NT2/D1 (cell line): ENCODE measurements around the gene SLC10A3.

Experiments used
- DNase-seq: peaks from one replicate; pipeline ENCODE4 v3.0.0-alpha.2; 2011; ENCODE audit warnings: low read depth, low spot score
- H3K27me3 ChIP-seq: 2 replicates; pipeline ENCODE4 v1.6.0; 2011; ENCODE audit warnings: mild to moderate bottlenecking; ENCODE audit not compliant: insufficient read length, insufficient read depth
- H3K36me3 ChIP-seq: 2 replicates; pipeline ENCODE4 v1.6.1; 2011; ENCODE audit warnings: mild to moderate bottlenecking, low read length, mixed read lengths; ENCODE audit not compliant: insufficient read depth, insufficient read length
- H3K4me1 ChIP-seq: 2 replicates; pipeline ENCODE4 v1.5.1; 2011; ENCODE audit not compliant: insufficient read depth, insufficient read length
- H3K4me3 ChIP-seq: 2 replicates; pipeline ENCODE4 v1.5.1; 2011; ENCODE audit warnings: low read depth; ENCODE audit not compliant: insufficient read length
- H3K9ac ChIP-seq: 2 replicates; pipeline ENCODE4 v1.6.0; 2011; ENCODE audit warnings: low read depth; ENCODE audit not compliant: insufficient read length
- H3K9me3 ChIP-seq: 2 replicates; pipeline ENCODE4 v1.5.1; 2011; ENCODE audit warnings: mild to moderate bottlenecking, low read length; ENCODE audit not compliant: insufficient read depth
- SUZ12 ChIP-seq: IDR thresholded peaks from 2 replicates; pipeline ENCODE4 v1.6.1; 2011; ENCODE audit not compliant: insufficient read length, insufficient read depth; ENCODE audit errors: extremely low read depth
- YY1 ChIP-seq: IDR thresholded peaks from 2 replicates; pipeline ENCODE4 v1.6.1; 2011; ENCODE audit not compliant: insufficient read length, insufficient read depth
- ZNF274 ChIP-seq: IDR thresholded peaks from 2 replicates; pipeline ENCODE4 v1.6.1; 2011; ENCODE audit warnings: mild to moderate bottlenecking, low read depth, low read length

Gene SLC10A3

DNA sequence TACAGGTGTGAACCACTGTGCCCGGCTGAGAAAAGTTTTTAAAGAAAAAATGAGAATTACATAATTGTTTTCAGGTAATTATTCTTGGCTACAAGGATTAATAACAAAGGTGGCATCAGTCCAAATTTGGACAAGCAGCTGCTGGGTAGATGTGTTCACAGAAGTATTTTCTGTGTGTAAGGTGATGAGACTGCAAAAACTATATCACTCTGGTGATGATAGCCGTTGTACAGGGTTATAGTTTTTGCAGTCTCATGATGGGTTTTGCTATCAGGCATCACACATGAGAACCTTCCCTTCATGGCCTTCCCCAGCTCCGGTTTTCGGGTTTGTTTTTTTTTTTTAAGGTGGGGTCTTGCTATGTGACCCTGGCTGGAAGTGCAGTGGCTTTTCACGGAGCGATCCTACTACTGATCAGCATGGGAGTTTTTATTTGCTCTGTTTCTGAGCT is 5.1 kb upstream of the SLC10A3 start:
- TF ChIP-seq SUZ12 (no peak), ZNF274 (no peak), YY1 (no peak)
- Histone ChIP-seq H3K4me3 (no peak overlapping the region), H3K4me1 (no peaks in the 10 kb centered on the region), H3K36me3 (no peaks in the 10 kb centered on the region), H3K9ac (no peak overlapping the region), H3K27me3 (no peaks in the 10 kb centered on the region), H3K9me3 (no peaks in the 10 kb centered on the region)
- DNase-seq, result no peak

DNA sequence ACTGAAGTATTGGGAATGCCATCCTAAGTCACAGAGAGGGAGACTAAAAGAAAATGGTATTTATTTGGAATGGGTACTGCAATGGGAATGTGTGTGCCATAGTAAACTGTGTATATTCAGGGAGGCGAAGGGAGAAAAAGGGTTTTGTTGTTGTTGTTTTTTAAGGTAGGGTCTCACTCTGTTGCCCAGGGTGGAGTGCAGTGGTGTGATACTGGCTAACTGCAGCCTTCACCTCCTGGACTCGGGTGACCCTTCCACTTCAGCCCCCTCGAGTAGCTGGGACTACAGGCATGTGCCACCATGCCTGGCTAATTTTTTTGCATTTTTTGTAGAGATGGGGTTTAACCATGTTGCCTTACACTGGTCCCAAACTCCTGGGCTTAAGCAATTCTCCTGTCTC is 4.3 kb upstream of the SLC10A3 start:
- no peak for DNase-seq
- Histone ChIP-seq H3K36me3 (no peaks in the 10 kb centered on the region), H3K9ac (no peak overlapping the region), H3K4me1 (no peaks in the 10 kb centered on the region), H3K4me3 (no peak overlapping the region), H3K27me3 (no peaks in the 10 kb centered on the region), H3K9me3 (no peaks in the 10 kb centered on the region)
- TF ChIP-seq ZNF274 (no peak), SUZ12 (no peak), YY1 (no peak)

DNA sequence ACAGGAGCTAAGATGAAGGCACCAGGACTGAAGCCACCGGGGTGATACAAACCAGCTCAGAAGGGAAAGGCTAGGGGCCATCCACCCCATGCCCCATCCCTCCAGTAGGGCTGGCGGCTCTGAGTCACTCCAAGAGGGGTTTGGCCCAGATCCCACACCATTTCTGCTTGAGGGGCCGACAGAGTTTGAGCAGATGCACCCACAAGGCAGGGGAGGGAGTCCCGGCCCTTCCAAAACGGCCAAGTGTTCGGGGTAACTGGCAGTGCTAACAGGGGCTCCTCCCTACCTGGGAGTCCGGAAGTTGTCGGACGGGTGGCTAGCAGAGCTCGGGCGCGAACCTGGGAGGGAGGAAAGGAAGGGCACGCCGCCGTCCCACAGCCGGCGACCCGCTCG is 412 bp downstream of the SLC10A3 start:
- no peaks in the 10 kb centered on the region for H3K27me3 ChIP-seq
- no peak for DNase-seq
- H3K4me3 ChIP-seq, result peak overlapping the region; percentile 34
- no peaks in the 10 kb centered on the region for H3K4me1 ChIP-seq
- H3K9me3 ChIP-seq, result no peaks in the 10 kb centered on the region
- TF ChIP-seq ZNF274 (no peak), SUZ12 (no peak), YY1 (no peak)
- peaks cover 14% of the 10 kb centered on the region for H3K36me3 ChIP-seq
- peak overlapping the region; percentile 80 for H3K9ac ChIP-seq

DNA sequence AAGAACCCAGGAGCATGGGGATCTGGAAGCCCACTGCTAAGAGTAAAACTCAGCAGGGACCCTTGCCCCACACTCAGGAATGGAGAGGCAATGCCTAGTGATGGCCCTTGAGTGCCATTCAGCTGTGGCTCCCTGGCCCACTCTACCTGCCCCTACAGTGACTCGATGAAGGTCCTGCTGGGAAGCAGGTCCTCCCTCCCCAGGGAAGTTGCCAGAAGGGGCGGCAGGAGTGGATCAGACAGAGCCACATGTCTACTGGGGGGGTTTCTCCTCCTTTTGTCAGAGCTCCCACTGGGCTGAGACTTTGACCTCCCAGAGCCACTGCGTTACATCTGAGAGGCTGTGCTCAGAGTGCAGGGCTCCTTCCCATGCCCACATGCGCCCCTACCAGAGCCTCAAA is 1.2 kb downstream of the SLC10A3 start:
- no peak overlapping the region for H3K4me3 ChIP-seq
- H3K4me1 ChIP-seq, result no peaks in the 10 kb centered on the region
- no peaks in the 10 kb centered on the region for H3K27me3 ChIP-seq
- H3K36me3 ChIP-seq, result peaks cover 23% of the 10 kb centered on the region
- H3K9ac ChIP-seq, result no peak overlapping the region
- no peak for TF ChIP-seq ZNF274
- TF ChIP-seq SUZ12, result no peak
- TF ChIP-seq YY1, result no peak
- DNase-seq, result no peak
- H3K9me3 ChIP-seq, result no peaks in the 10 kb centered on the region

DNA sequence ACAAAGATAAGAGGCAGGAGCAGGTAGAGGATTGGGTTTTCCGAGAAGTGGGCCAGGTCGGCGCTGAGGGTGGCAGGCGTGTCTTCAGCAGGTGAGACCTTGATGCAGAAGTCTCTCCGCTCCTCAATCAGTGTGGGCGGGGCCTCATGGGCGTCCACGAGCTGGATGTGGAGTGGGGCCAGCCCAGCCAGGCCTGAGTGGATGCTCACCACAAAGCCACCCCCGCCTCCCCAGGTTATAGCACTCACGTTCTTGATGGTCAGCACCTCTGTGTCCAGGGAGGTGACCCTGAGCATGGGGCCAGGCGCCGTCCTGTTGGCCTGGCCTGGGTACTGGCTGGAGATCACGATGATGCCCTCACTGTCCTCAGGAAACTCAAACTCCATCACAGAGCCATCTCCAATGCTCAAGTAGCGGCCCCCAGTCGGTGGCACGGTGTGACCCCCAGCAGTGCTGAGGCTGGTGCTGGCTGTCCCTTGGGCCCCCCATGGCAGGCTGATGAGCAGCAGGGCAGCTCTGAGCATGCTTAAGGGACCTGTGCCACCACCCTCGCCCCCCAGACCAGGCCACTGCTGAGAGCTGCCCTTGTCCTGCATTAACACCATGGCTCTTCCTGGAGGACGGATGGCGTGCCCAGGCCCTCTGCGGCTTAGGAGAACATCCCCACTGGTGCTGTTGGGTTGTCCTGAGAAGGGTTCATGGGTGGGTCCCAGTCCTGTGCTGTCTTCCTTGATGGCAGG is 1.9 kb downstream of the SLC10A3 start:
- TF ChIP-seq YY1, result no peak
- TF ChIP-seq ZNF274, result no peak
- no peak for TF ChIP-seq SUZ12
- H3K9ac ChIP-seq, result no peak overlapping the region
- H3K27me3 ChIP-seq, result no peaks in the 10 kb centered on the region
- no peak for DNase-seq
- H3K4me1 ChIP-seq, result no peaks in the 10 kb centered on the region
- no peak overlapping the region for H3K4me3 ChIP-seq
- H3K9me3 ChIP-seq, result no peaks in the 10 kb centered on the region
- H3K36me3 ChIP-seq, result peaks cover 28% of the 10 kb centered on the region

DNA sequence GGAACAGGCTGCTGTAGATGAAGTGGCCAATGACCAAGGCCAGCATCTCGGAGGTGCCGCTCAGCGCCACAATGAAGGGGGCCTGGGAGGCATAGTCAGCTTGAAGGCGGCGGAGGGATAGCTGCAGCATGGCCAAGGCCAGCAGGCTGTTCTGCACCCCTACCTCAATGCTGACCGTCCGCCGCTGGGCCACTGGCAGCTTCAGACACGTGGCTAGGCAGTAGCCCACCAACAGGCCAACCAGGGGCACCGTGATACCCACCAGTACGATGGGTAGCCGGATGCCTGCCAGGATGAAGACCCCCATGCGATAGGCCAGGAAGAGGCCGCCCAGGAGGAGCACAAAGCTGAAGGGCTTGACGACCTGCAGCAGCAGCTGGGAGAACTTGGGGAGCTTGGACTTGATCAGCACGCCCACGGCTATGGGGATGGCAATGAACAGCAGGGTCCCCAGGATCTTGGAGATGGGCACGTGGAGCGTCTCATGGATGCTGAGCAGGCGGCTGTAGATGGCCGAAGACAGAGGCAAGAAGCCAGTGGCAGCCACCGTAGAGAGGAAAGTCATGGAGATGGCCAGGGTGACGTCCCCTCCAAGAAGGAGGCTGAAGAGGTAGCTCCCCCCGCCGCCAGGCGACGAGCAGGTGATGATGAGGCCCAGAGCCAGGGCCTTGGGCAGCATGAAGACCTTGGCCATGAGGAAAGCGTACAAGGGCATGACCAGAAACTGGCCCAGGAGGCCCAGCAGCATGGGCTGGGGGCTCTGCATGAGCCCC is 2.7 kb downstream of the SLC10A3 start:
- H3K36me3 ChIP-seq, result peaks cover 29% of the 10 kb centered on the region
- TF ChIP-seq YY1 (no peak), ZNF274 (no peak), SUZ12 (no peak)
- no peaks in the 10 kb centered on the region for H3K9me3 ChIP-seq
- no peak overlapping the region for H3K4me3 ChIP-seq
- H3K27me3 ChIP-seq, result no peaks in the 10 kb centered on the region
- DNase-seq, result no peak
- no peaks in the 10 kb centered on the region for H3K4me1 ChIP-seq
- H3K9ac ChIP-seq, result no peak overlapping the region
